D341Med (cell line): ENCODE data around the gene PRSS38.

Experiments
- DNase-seq: peaks from one replicate; pipeline ENCODE4 v3.0.0; 2012; ENCODE audit warnings: low spot score

The PRSS38 gene

DNA sequence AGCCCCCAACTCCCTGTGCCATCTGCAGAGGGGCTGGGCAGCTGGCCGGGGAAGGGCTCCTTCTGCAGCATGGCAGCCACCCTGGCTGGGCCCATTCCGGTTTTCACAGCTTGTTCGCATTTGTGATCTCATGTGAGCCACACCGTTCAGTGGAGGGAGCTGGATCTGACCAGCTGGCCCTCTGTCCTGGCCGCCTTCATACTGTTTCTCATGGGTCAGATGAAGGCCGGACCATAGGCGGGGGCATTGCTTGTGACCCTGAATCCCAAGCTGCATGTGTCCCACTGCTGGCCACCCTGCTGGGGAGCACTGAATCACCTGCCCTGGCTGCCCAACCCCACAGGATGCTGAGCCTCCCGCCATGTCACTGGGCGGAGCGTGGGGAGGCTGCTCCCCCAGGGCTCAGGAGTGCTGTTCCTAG, 36.4 kb upstream of the PRSS38 start:
- peak; percentile 30 for DNase-seq

DNA sequence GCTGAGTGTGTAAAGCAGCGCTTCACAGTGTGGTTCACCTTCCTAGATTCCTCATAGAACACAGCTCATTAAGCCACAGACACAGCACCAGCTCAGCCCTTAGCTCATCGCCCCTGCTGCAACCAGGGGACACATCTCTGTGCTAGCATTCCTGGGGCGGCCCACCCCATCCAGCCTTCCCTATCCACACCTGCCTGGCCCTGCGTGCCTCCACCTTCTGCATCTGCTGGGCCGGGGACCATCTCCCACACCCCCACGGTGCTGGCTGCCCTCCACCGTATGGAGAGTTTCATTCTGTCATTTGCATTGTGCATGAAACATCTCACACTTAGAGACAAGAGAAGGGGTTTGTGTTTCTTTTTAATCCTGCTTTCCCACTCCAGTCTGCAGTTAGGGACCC, 35.8 kb upstream of the PRSS38 start:
- DNase-seq, result peak; percentile 21

DNA sequence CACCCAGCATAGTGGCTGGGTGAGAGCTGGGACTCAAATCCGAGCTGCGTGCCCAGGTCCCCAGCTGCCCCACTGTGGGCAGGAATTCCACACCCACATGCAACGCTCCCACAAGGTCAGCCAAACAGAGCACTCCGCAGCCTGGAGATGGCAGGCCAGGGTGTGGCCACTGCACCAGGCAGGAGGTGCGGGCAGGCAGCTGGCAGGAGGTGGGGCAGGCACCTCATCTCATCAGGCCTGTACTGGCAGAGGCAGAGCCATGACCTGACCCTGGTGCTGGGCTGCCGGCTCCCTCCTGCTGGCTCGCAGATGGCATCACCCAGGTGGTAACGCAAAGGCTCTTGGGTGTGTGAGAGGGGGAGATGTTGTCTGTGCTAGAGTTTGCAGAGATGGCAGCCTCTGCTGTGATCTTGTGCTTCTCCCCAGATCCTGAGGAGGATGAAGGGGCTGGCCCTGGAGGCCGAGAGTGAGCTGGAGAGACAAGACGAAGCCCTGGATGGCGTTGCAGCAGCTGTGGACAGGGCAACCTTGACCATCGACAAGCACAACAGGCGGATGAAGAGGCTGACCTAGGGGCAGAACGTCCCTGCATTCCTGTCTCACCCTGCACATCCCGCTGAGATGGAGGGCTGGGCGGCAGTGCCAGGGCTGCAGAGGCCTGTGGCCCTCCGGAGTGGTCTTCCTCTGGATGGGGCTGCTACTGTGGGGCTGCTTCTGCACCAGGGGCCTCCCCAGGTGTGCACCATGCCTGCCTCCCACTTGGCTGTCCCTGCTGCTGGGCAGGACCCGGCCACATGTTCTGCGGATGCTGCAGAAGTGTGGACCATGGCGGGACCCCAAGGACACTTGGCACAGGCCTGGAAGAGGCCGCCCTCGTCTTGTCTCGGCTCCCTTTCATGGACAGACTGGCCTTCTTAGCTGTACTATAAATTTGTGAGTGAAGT, 35.1 kb upstream of the PRSS38 start:
- peak; percentile 23 for DNase-seq

DNA sequence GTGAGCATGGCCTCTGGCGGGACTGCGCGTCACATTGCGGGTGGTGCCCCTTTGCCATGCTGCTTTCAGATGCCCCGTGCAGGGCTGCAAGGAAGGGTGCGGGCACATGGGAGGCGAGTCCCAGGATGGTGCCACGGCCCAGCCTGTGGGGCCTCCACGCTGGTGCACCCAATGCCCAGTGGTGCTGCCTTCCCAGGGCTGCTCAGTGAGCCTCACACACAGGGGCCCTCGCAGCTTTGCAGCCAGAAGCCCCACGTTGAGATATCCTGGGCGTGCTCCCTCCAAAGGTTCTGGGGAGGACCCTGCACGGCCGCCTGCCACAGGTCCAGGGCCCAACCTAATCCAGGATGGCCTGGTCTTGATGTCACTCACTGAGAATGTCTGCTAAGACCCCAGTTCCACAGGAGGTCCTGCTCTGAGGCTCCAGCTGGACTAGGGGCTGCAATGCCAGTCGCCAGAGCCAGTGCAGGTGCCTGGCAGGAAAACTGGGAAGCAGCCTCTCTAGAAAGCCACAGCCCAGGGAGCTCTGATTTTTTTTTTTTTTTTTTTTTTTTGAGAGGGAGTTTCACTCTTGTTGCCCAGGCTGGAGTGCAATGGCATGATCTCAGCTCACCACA, 34.1 kb upstream of the PRSS38 start:
- peak; percentile 27 for DNase-seq

DNA sequence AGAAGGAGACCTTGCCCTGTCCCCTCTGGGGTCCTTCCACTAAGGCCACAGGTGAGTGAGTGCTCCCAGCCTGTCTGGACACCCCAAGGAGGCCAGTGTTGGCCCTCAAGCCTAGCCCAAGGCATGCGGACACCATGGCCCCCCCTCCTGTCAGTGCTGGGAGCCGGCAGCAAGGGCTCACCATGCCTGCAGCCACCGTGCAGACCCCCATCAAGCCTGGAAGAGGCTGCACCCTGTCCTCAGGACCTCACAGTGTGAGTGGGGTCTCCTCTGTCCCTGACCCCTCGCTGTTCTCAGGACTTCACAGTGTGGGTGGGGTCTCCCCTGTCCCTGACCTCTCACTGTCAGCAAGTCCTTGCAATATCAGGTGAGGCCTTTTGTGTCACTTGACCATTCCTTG, 33.2 kb upstream of the PRSS38 start:
- peak; percentile 16 for DNase-seq

DNA sequence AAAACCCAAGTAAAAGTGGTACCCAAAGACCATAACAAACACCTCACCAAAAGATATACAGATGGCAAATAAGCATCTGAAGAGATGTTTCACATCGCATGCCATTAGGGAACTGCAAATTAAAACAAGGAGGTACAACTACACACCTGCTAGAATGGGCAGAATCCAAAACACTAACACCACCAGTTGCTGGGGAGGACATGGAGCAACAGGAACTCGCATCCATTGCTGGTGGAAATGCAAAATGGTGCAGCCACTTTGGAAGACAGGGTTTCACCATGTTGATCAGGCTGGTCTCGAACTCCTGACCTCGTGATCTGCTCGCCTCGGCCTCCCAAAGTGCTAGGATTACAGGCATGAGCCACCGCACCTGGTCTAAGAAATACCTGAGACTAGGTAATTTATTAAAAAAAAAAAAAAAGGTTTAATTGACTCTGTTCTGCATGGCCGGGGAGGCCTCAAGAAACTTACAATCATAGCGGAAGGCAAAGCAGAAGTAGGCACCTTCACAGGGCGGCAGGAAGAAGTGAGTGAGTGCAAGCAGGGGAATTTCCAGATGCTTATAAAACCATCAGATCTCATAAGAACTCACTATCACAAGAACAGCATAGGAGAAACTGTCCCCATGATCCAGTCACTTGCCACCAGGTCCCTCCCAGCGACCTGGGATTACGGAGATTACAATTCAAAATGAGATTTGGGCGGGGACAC, 30.2 kb upstream of the PRSS38 start:
- DNase-seq, result no peak

DNA sequence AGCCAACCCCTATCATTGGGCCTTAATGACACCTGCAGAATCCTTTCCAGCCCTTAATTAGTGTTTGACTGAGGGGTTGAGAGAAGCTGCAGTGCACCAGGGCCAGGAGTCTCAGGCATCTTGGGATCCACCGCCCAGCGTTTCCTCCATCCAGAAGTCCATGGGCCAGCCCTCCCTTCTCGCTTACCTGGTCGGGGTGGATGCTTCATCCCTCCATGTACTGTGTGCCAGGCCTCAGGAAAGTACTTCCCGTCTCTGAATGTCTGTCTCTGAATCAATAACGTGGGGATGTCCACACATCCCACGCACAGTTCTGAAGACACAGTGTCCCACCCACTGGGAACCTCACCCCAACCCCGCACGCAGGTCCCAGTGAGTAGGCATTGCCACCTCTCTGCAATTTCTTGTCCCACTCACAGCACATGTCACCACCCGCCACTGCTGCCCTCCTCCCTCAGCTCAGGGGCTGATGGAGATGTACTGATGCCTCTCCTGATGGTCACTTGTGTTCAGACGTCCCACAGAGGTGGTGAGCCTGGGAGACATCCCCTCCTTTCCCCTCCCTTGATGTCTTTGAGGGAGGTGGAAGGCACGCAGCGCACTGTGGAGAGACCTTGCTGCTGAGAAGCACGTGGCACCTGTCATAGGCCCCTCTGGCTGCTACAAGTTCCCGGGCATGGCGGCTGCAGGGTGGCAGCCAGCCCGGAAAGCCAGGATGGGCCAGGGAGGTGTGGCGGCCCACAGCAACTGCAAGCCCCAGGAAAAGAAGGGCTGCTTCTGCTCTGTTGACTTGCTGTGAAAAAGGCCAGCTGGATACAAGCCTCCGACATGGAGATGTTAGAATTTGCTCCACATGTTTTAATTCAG, 29.4 kb upstream of the PRSS38 start:
- DNase-seq, result peak; percentile 34

DNA sequence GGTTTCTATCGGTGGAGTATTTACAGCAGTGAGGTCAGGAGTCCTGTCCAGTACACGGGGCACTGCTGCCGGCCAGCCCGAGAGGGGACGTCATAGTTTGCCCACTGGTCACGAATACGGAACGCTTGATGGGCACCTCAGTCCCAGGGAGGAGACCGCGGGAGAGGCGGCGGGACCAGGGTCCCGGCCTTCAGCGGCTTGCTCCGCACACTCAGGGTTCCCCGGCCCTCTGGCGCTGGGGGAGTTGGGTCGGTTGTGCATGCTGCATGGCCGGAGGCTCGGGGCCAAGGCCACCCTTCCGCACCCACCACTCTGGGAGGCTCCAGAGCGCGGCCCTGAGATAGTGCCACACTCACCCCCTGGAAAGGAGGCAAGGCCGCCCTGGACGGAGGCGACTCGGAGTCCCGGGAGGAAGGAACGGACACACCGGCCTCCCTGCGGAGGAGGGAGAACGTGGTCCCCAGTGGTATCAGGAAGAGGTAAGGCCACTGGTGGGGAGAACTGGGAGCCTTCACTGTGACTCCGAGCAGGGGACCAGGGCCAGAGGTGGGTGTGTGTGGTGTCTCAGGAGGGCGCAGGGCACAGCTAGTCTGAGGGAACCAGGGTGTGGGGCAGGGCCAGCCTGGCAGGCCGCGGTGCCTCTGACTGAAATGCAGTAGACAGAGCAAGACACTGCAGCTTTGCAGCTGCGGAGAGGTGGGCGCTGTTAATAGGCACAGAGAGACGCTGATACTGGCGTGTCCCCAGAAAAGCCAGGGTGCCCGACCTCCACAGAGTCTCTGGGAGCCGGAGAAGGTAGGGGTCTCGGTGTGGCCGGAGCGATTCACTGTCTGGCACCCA, 28.6 kb upstream of the PRSS38 start:
- peak; percentile 53 for DNase-seq

DNA sequence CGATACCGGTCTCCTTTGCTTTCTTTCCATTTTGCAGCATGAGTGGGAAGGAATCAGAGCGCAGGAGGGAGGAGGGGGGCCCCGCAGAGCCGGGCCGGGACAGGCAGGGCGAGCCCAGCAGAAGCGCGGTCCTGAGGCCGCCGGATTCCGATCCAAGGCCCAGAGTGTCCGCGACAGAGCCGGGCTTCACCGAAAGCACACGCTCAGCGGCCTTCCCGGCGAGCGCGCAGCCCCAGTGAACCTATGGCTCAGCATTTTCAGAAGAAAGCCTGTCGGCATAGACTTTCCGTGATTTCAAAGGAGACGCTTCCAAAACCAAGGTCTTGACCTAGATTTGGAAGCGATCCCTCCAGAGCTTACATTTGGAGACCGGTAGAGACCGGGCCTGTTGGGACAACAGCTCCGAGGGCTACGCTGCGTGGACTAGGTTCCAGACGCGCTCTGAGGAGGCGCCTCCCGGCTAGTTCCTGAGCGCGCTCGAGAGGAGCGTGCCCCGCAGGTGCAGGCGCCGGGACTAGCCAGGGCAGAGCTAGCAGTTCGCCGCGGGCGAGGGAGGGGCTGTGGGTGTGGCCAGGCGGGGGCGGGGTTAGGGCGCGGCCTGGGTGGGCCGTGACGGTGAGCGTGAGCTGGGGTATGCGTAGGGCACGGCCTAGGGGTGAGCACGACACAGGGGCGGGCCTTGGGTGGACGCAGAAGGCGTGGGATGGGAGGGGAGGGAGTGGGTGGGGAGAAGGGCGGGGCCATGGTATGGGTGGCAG, 27.8 kb upstream of the PRSS38 start:
- peak; percentile 99 for DNase-seq

DNA sequence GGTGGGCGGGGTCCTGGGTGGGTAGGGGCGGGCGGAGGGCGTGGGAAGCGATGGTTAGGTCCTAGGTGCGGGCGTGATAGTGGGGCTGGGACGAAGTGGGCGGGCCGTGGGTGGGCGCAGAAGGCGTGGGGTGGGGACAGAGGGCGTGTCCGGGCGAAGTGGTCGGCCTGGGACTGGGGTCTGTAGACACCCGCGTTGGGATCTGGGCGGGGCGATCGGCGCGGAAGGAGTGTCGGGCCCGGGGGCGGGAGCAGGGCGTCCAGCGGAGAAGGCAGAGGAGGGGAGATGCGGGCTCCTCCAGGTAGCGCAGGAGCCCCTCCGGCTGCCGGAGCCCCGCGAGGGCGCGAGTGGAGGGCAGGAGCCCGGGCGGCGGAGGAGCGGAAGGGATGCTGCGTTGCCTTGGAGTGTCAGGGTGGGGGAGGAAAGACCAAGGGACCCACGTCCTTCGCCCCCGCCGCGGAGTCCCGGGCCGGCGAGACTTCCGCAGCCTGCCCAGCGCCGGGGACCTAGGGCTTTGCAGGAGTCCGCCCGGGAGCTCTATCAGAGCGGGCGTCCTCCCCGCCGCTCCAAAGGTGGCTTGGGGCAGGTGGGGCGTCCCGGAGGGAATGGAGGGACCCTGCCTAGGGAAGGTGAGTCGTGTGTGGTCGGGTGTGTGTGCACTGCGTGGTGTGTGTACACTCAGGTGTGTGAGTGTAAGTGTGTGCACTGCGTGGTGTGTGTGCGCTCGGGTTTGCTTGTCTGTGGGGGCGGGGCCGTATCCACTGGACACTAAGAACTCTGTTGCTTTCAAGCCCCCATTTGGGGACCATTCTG, 27.0 kb upstream of the PRSS38 start:
- DNase-seq, result peak; percentile 90

DNA sequence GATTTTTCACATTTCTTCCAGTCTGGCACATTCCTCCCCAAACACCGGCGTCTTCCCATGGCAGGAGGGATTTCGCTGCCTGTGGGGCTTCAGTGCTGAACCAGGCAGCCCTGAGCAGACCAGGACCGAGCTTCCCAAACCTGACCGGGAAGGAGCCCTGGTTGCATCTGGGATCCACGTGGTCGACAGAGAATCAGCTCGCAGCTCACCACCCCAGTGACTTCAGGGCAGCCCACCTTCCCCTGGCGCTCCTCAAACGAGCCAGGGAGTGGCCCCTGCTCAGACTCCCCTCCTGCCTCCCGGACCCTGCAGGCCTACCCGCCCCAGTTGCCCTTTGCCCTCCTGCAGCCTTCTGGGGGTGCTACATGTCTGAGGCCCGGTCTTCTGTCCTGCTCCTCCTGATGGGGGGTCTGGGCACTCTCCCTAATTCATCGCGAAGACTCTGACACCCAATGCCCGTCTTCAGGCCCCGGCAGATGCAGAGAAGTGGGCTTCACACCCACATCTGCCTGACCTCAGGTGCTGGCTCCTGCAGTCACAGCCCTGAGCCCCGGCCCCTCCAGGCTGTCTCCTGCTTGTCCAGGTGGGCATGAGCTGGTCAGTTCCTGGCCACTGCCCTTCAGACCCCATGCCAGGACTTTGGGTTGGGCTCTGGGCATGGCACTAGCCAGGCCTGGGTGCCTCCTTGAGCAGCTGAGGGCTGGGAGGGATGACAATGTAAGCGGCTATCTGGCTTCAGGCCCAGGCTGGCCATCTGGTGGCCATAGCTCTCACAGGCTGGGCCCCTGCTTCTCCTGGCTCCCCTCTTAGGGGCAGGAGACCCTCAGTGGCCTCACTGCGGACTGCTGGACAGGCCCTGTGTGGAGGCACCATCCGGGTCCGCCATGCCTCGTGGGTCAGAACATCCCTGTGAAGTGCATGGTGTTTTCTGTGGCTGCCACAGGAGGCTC, 26.1 kb upstream of the PRSS38 start:
- peak; percentile 38 for DNase-seq

DNA sequence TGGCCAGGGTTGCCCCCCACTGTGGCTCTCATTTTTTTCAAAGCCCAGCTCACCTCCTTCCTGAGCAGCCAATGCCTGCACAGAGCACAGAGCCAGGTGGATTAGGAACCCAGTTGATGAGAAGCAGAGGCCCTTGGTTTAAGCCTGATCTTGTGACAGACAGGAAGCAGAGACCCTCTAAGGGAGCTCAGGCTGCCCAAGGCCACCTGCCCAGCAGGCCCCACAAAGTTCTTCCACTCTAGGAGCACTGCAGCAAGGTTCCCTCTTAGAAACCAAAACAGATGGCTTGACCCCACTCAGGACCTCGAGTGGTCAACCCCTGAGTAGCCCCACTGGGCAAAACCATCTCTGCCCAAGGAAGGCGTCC, 25.5 kb upstream of the PRSS38 start:
- DNase-seq, result peak; percentile 10

DNA sequence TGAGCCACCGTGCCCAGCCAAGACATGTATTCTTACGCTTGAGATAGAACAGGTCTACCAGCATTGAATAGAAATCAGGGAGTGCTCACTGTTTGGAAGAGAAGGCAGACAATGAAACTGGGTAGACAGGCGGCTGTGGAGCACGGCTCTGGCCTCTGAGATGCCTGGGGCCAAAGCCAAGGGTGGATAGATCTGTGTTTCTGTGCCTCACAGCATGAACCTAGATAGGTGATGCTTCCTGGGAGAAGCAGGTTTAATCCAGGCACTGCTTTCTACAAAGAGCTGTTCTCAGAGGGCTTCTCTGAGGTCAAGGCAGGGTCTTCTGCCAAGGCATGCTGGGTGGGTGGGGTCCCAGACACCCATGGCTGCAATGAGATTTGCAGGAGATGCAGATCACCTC, 24.6 kb upstream of the PRSS38 start:
- peak; percentile 10 for DNase-seq

DNA sequence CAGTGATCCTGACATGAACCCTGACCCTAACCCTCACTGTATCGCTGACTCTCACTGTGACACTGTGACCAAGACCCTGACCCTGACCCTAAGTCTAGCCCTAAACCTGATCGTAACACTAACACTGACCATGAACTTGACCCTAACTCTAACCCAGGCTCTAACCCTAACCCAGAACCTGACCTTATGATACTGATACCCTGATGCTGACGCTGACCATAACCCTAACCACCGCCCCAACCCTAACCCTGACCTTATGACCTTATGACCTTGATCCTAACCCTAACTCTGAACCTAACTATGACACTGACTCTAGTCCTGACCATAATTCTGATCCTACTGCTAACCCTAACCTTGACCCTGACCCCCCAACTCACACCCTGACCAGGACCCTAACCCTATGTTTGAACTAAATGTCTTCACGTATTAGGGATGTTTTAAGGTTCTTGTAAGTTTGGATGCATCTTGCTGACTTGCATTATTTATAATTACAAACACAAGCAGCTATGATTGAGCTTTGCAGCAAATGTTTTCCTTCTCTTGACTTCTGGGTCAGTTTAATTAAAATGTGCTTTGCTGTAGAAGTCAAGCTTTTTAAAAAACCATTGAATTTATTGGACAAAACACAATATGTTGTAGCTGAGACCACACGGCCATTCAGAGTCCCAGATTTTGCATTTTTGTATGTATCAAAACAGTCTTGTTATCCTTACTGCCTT, 23.9 kb upstream of the PRSS38 start:
- no peak for DNase-seq

DNA sequence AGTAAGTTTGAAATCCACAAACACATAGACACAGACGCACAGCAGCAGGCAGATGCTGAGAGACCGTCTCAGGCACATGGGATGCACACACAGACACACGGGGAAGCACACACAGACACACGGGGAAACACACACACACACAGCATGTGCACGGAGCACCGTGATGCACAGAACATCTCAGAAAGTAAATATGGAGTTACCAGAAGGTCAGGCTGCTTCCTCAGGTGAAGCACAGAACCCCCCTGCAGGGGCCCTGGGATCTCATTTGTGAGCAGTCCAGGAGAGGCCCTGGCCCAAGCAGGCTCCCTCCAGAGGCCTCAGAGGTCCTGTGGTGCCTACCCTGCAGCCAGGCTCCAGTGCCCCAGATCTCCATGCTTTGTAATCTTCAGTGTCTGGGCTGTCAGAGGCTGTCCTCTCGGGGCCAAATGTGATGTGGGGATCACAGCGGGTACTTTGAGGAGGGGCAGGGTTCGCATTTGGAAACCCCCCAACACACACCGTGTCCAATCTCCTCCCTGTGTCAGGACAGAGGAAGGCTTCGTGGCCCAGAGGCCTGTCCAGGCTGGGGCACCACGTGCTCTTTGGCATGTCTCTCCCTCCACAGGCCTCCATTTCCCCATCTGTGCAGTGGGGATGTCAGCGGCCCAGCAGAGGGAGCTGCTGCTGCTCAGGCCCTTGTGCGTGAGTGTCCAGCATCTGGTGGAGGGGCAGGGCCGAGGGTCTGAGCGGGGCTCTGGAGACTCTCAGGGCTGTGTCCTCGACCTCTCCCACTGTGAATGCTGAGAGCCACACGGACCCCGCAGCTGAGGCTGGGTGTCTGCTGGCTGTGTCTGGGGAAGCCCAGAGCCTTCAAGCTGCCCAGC, 23.0 kb upstream of the PRSS38 start:
- DNase-seq, result peak; percentile 31
